SK-N-SH treated with all-trans-retinoic acid at 6 μM for 48 hours (cell line): ENCODE results near the gene MLLT1.

Experiments
- ATAC-seq: fragments of 200-7000 bp; cut with Tn5 transposase; 3 replicates; pipeline ENCODE4 v1.9.1; 2020; ENCODE audit warnings: mild to moderate bottlenecking, moderate library complexity
- ARNTL ChIP-seq: fragments of 450-650 bp; formaldehyde crosslinking; IDR thresholded peaks from 2 replicates; pipeline ENCODE4 v1.5.0; 2020; ENCODE audit warnings: low read depth, mild to moderate bottlenecking, moderate library complexity, borderline replicate concordance
- BACH2 ChIP-seq: fragments of 250-450 bp; sonication (Bioruptor Pico); IDR thresholded peaks from 2 replicates; pipeline ENCODE4 v1.9.0; 2021; ENCODE audit warnings: mild to moderate bottlenecking, borderline replicate concordance
- CSDC2 ChIP-seq: fragments of 250-450 bp; sonication (Bioruptor Pico); IDR thresholded peaks from 2 replicates; pipeline ENCODE4 v1.5.0; 2020; ENCODE audit warnings: mild to moderate bottlenecking, moderate library complexity
- CSRNP3 ChIP-seq: fragments of 250-450 bp; sonication (Bioruptor Pico); IDR thresholded peaks from 2 replicates; pipeline ENCODE4 v1.5.1; 2021; ENCODE audit warnings: mild to moderate bottlenecking, moderate library complexity
- ESRRG ChIP-seq: fragments of 250-450 bp; sonication (Bioruptor Pico); IDR thresholded peaks from 2 replicates; pipeline ENCODE4 v1.6.1; 2021; ENCODE audit warnings: mild to moderate bottlenecking
- GLIS3 ChIP-seq: fragments of 250-450 bp; sonication (Bioruptor Pico); IDR thresholded peaks from 2 replicates; pipeline ENCODE4 v1.5.0; 2020; ENCODE audit warnings: mild to moderate bottlenecking, moderate library complexity
- ISL1 ChIP-seq: fragments of 250-450 bp; sonication (Bioruptor Pico); IDR thresholded peaks from 2 replicates; pipeline ENCODE4 v2.1.2; 2022; ENCODE audit warnings: mild to moderate bottlenecking, moderate library complexity
- OSR1 ChIP-seq: fragments of 250-450 bp; sonication (Bioruptor Pico); IDR thresholded peaks from 2 replicates; pipeline ENCODE4 v1.8.0; 2022; ENCODE audit warnings: moderate library complexity, mild to moderate bottlenecking, inconsistent platforms
- PATZ1 ChIP-seq: fragments of 250-450 bp; sonication (Bioruptor Pico); IDR thresholded peaks from 2 replicates; pipeline ENCODE4 v1.8.0; 2020; ENCODE audit warnings: mild to moderate bottlenecking, moderate library complexity, borderline replicate concordance
- POU6F1 ChIP-seq: fragments of 250-450 bp; sonication (Bioruptor Pico); IDR thresholded peaks from 2 replicates; pipeline ENCODE4 v1.8.0; 2021; ENCODE audit warnings: low read depth, mild to moderate bottlenecking, moderate library complexity, borderline replicate concordance
- PPARA ChIP-seq: fragments of 250-450 bp; sonication (Bioruptor Pico); IDR thresholded peaks from 2 replicates; pipeline ENCODE4 v1.5.0; 2020; ENCODE audit warnings: mild to moderate bottlenecking, borderline replicate concordance
- RARB ChIP-seq: fragments of 250-450 bp; sonication (Bioruptor Pico); IDR thresholded peaks from 2 replicates; pipeline ENCODE4 v1.8.0; 2021; ENCODE audit warnings: mild to moderate bottlenecking, moderate library complexity
- SNAI2 ChIP-seq: fragments of 250-450 bp; sonication (Bioruptor Pico); IDR thresholded peaks from 2 replicates; pipeline ENCODE4 v1.5.0; 2020; ENCODE audit warnings: mild to moderate bottlenecking, moderate library complexity
- TCF4 ChIP-seq: fragments of 250-450 bp; sonication (Bioruptor Pico); IDR thresholded peaks from 2 replicates; pipeline ENCODE4 v1.8.0; 2021; ENCODE audit warnings: mild to moderate bottlenecking, moderate library complexity, borderline replicate concordance
- TOX ChIP-seq: fragments of 250-450 bp; sonication (Bioruptor Pico); IDR thresholded peaks from 2 replicates; pipeline ENCODE4 v1.8.0; 2021; ENCODE audit warnings: mild to moderate bottlenecking, moderate library complexity, borderline replicate concordance
- TSHZ2 ChIP-seq: fragments of 250-450 bp; sonication (Bioruptor Pico); IDR thresholded peaks from 2 replicates; pipeline ENCODE4 v1.5.0; 2020; ENCODE audit warnings: mild to moderate bottlenecking, moderate library complexity
- ZC3H10 ChIP-seq: fragments of 250-450 bp; sonication (Bioruptor Pico); IDR thresholded peaks from 2 replicates; pipeline ENCODE4 v1.5.1; 2021; ENCODE audit warnings: mild to moderate bottlenecking, moderate library complexity
- ZFP3 ChIP-seq: fragments of 250-450 bp; sonication (Bioruptor Pico); IDR thresholded peaks from 2 replicates; pipeline ENCODE4 v1.5.0; 2020; ENCODE audit warnings: mild to moderate bottlenecking, moderate library complexity
- ZFP30 ChIP-seq: fragments of 450-650 bp; formaldehyde crosslinking; IDR thresholded peaks from 2 replicates; pipeline ENCODE4 v1.5.0; 2022; ENCODE audit warnings: mild to moderate bottlenecking, moderate library complexity
- ZNF565 ChIP-seq: fragments of 450-650 bp; formaldehyde crosslinking; conservative IDR thresholded peaks from 2 replicates; pipeline ENCODE4 v1.5.0; 2020; ENCODE audit warnings: low read depth, mild to moderate bottlenecking, moderate library complexity
- ZNF70 ChIP-seq: fragments of 450-650 bp; formaldehyde crosslinking; IDR thresholded peaks from 2 replicates; pipeline ENCODE4 v1.5.0; 2020; ENCODE audit warnings: mild to moderate bottlenecking, moderate library complexity
- ZNF8 ChIP-seq: fragments of 450-650 bp; formaldehyde crosslinking; IDR thresholded peaks from 2 replicates; pipeline ENCODE4 v1.5.0; 2020; ENCODE audit warnings: mild to moderate bottlenecking, moderate library complexity

Gene MLLT1

GRCh38 chr19:6278740-6279619 is 795 bp downstream of the MLLT1 start:
- 0 out of 3 replicates have a peak, but pooled peaks have one; percentile 8 for ATAC-seq
- TF ChIP-seq ZNF70 (CRISPR knock-in tag) (no peak), ZNF8 (CRISPR knock-in tag) (no peak), BACH2 (CRISPR knock-in tag) (no peak), ISL1 (no peak), OSR1 (CRISPR knock-in tag) (no peak), ZFP3 (CRISPR knock-in tag) (no peak), PPARA (CRISPR knock-in tag) (no peak), GLIS3 (no peak), RARB (no peak), ESRRG (CRISPR knock-in tag) (no peak)
- TF ChIP-seq, all 23 proteins: peak for 0

GRCh38 chr19:6278051-6278450 is 1.7 kb downstream of the MLLT1 start:
- no peak for ATAC-seq

GRCh38 chr19:6276447-6276846 is 3.3 kb downstream of the MLLT1 start:
- TF ChIP-seq TSHZ2 (CRISPR knock-in tag) (no peak), PPARA (CRISPR knock-in tag) (no peak), ZFP3 (CRISPR knock-in tag) (no peak), ZNF565 (CRISPR knock-in tag) (no peak), CSDC2 (no peak), ZNF8 (CRISPR knock-in tag) (no peak), ZNF70 (CRISPR knock-in tag) (no peak)
- ATAC-seq, result no peak

More at GRCh38 chr19:6278051-6278450, 1.7 kb downstream of the MLLT1 start:
- no peak for TF ChIP-seq POU6F1 (CRISPR knock-in tag)
- TF ChIP-seq PATZ1 (CRISPR knock-in tag), result no peak
- no peak for TF ChIP-seq ESRRG (CRISPR knock-in tag)
- no peak for TF ChIP-seq OSR1 (CRISPR knock-in tag)
- TF ChIP-seq ISL1, result no peak
- no peak for TF ChIP-seq TCF4 (CRISPR knock-in tag)
- no peak for TF ChIP-seq ZNF70 (CRISPR knock-in tag)
- TF ChIP-seq SNAI2, result no peak
- TF ChIP-seq ZFP3 (CRISPR knock-in tag), result no peak
- no peak for TF ChIP-seq CSDC2
- TF ChIP-seq ZFP30, result no peak
- TF ChIP-seq ZNF565 (CRISPR knock-in tag), result no peak

- ATAC-seq, result no peak
- no peak for TF ChIP-seq SNAI2
- TF ChIP-seq ZNF70 (CRISPR knock-in tag), result no peak
- no peak for TF ChIP-seq ZFP3 (CRISPR knock-in tag)
- TF ChIP-seq CSDC2, result no peak
- TF ChIP-seq ZC3H10, result no peak
- TF ChIP-seq ZNF565 (CRISPR knock-in tag), result no peak
- TF ChIP-seq ISL1, result no peak
- TF ChIP-seq CSRNP3, result no peak
- no peak for TF ChIP-seq ARNTL (CRISPR knock-in tag)
- no peak for TF ChIP-seq TOX (CRISPR knock-in tag)
- TF ChIP-seq RARB, result no peak
- TF ChIP-seq POU6F1 (CRISPR knock-in tag), result no peak
- no peak for TF ChIP-seq ESRRG (CRISPR knock-in tag)
- no peak for TF ChIP-seq ZFP30
- TF ChIP-seq GLIS3, result no peak
- TF ChIP-seq PATZ1 (CRISPR knock-in tag), result no peak
Measured at GRCh38 chr19:6275170-6275744, 4.5 kb downstream of the MLLT1 start.
